Loucy (cell line): ENCODE measurements around the gene TNS3.

Experiments
- H2AFZ ChIP-seq: fragments of 200-600 bp; sonication (generic); 2 replicates; pipeline ENCODE4 v1.6.0; 2016; ENCODE audit warnings: antibody characterized with exemption, mild to moderate bottlenecking, low read length, moderate library complexity
- H3F3A ChIP-seq: fragments of 200-600 bp; 2 replicates; pipeline ENCODE4 v1.6.0; 2016; ENCODE audit warnings: antibody characterized with exemption, low read depth, mild to moderate bottlenecking
- H3K27me3 ChIP-seq: fragments of 200-600 bp; sonication (generic); 2 replicates; pipeline ENCODE4 v1.6.1; 2014; ENCODE audit warnings: low read length, mild to moderate bottlenecking; ENCODE audit not compliant: insufficient read depth, poor library complexity, severe bottlenecking
- H3K36me3 ChIP-seq: fragments of 200-600 bp; sonication (generic); 2 replicates; pipeline ENCODE4 v1.6.1; 2016; ENCODE audit warnings: low read length; ENCODE audit not compliant: insufficient read depth
- H3K4me1 ChIP-seq: fragments of 200-600 bp; sonication (generic); 2 replicates; pipeline ENCODE4 v1.5.1; 2014; ENCODE audit warnings: low read length, mild to moderate bottlenecking; ENCODE audit not compliant: insufficient read depth, poor library complexity, severe bottlenecking
- H3K4me2 ChIP-seq: fragments of 200-600 bp; sonication (generic); 2 replicates; pipeline ENCODE4 v1.6.0; 2014; ENCODE audit warnings: antibody characterized with exemption, low read length, low read depth, mild to moderate bottlenecking; ENCODE audit not compliant: poor library complexity, severe bottlenecking
- H3K4me3 ChIP-seq: fragments of 200-600 bp; sonication (generic); 2 replicates; pipeline ENCODE4 v1.5.1; 2014; ENCODE audit warnings: low read length, mild to moderate bottlenecking, mixed read lengths; ENCODE audit not compliant: poor library complexity, severe bottlenecking
- H3K79me2 ChIP-seq: fragments of 200-600 bp; sonication (generic); 2 replicates; pipeline ENCODE4 v1.6.1; 2014; ENCODE audit warnings: low read length; ENCODE audit not compliant: insufficient read depth
- H3K9ac ChIP-seq: fragments of 200-600 bp; sonication (generic); 2 replicates; pipeline ENCODE4 v1.6.0; 2014; ENCODE audit warnings: mild to moderate bottlenecking, low read depth, low read length, moderate library complexity; ENCODE audit not compliant: poor library complexity, severe bottlenecking
- H3K9me2 ChIP-seq: fragments of 200-600 bp; sonication (generic); replicated peaks from 2 replicates; pipeline ENCODE4 v1.6.1; 2016; ENCODE audit warnings: low read depth, low read length, mixed read lengths
- H3K9me3 ChIP-seq: fragments of 200-600 bp; sonication (generic); 2 replicates; pipeline ENCODE4 v1.6.1; 2014; ENCODE audit warnings: mild to moderate bottlenecking, antibody characterized with exemption, low read length, low read depth; ENCODE audit not compliant: insufficient read depth
- H4K20me1 ChIP-seq: fragments of 200-600 bp; sonication (generic); 2 replicates; pipeline ENCODE4 v1.6.0; 2014; ENCODE audit warnings: antibody characterized with exemption, low read length, mild to moderate bottlenecking; ENCODE audit not compliant: insufficient read depth, poor library complexity, severe bottlenecking
- EZH2phosphoT487 ChIP-seq: fragments of 200-600 bp; IDR thresholded peaks from 2 replicates; pipeline ENCODE4 v1.6.1; 2018; ENCODE audit warnings: antibody characterized with exemption, mild to moderate bottlenecking, moderate library complexity, borderline replicate concordance
- TF ChIP-seq, protein P1 (sequence below): fragments of 200-600 bp; sonication (generic); conservative IDR thresholded peaks from 2 replicates; pipeline ENCODE4 v1.5.1; 2014; ENCODE audit warnings: mild to moderate bottlenecking, antibody characterized with exemption, low read length

The TNS3 gene

GRCh38 chr7:47404010-47404409 is 177.9 kb downstream of the TNS3 start:
- Histone ChIP-seq H3F3A (no peaks in the 10 kb centered on the region), H2AFZ (no peak overlapping the region), H3K9me3 (peaks cover 2% of the 10 kb centered on the region; the same call in 1 of the 2 replicates), H3K4me1 (no peaks in the 10 kb centered on the region), H3K9me2 (no peaks in the 10 kb centered on the region), H3K4me2 (no peak overlapping the region), H3K36me3 (no peaks in the 10 kb centered on the region), H3K27me3 (no peaks in the 10 kb centered on the region), H3K4me3 (no peak overlapping the region), H3K9ac (no peak overlapping the region), H4K20me1 (no peaks in the 10 kb centered on the region), H3K79me2 (no peaks in the 10 kb centered on the region)
- no peak for TF ChIP-seq EZH2phosphoT487
- TF ChIP-seq, protein P1, sequence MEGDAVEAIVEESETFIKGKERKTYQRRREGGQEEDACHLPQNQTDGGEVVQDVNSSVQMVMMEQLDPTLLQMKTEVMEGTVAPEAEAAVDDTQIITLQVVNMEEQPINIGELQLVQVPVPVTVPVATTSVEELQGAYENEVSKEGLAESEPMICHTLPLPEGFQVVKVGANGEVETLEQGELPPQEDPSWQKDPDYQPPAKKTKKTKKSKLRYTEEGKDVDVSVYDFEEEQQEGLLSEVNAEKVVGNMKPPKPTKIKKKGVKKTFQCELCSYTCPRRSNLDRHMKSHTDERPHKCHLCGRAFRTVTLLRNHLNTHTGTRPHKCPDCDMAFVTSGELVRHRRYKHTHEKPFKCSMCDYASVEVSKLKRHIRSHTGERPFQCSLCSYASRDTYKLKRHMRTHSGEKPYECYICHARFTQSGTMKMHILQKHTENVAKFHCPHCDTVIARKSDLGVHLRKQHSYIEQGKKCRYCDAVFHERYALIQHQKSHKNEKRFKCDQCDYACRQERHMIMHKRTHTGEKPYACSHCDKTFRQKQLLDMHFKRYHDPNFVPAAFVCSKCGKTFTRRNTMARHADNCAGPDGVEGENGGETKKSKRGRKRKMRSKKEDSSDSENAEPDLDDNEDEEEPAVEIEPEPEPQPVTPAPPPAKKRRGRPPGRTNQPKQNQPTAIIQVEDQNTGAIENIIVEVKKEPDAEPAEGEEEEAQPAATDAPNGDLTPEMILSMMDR = no peak

GRCh38 chr7:47402941-47403866 is 178.7 kb downstream of the TNS3 start:
- no peaks in the 10 kb centered on the region for H3K36me3 ChIP-seq
- H3K9me2 ChIP-seq = no peaks in the 10 kb centered on the region
- H3K4me2 ChIP-seq = no peak overlapping the region
- no peaks in the 10 kb centered on the region for H4K20me1 ChIP-seq
- peaks cover 2% of the 10 kb centered on the region; the same call in 1 of the 2 replicates for H3K9me3 ChIP-seq
- no peaks in the 10 kb centered on the region for H3F3A ChIP-seq
- H3K4me3 ChIP-seq = no peak overlapping the region
- no peak overlapping the region for H2AFZ ChIP-seq
- no peaks in the 10 kb centered on the region for H3K79me2 ChIP-seq
- no peaks in the 10 kb centered on the region for H3K4me1 ChIP-seq
- H3K9ac ChIP-seq = no peak overlapping the region
- no peaks in the 10 kb centered on the region for H3K27me3 ChIP-seq
- TF ChIP-seq, protein P1 = no peak
- TF ChIP-seq EZH2phosphoT487 = no peak

DNA sequence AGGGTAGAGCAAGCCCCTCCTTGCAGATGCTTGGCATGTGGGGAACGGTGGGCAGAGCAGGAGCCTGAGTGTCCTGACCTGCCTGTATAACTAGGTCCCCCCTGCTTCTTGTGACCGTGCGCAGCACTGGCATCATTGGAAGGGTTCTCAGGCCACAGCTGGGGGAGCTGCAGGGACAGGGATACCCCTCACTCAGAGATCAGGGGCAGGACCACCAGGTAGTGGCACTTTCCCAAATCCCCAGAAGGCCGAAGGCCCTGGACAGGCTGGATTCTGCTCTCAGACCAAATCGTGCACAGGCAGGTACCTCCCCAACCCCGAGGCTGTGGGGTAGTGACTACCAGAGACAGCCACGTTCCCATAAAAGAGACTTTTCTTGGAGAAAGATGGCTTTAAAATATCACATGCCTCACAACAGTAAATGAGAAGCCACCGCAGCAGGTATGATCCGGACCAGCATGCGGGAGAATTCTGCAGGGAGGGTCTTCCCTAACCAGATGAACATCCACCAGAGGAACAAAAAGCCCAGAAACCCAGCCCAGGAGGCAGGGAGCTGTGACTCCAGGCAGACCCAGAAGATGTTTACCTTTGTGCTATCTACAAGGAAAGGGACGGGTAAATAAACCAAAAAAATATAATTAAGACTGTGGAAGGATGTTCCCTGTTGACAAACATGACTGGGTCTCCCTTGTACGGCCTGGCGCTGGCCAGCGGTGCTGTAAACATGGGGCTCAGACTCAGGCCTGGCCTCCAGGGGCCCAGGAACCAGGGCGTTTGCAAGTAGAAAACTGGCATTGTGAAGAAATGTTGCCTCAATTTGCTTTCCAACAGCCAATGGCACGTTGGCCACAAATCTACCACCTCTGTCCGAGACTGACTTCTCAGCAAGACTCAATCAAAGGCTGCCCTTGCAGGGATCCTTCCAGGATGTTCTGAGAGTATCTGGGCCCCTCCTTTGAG is 180.0 kb downstream of the TNS3 start:
- no peak overlapping the region for H2AFZ ChIP-seq
- no peaks in the 10 kb centered on the region for H4K20me1 ChIP-seq
- H3F3A ChIP-seq = no peaks in the 10 kb centered on the region
- H3K79me2 ChIP-seq = no peaks in the 10 kb centered on the region
- H3K4me2 ChIP-seq = no peak overlapping the region
- no peak overlapping the region for H3K4me3 ChIP-seq
- H3K36me3 ChIP-seq = no peaks in the 10 kb centered on the region
- no peaks in the 10 kb centered on the region for H3K9me2 ChIP-seq
- H3K27me3 ChIP-seq = no peaks in the 10 kb centered on the region
- H3K9ac ChIP-seq = no peak overlapping the region
- no peaks in the 10 kb centered on the region for H3K4me1 ChIP-seq
- TF ChIP-seq, protein P1 = no peak
- no peak for TF ChIP-seq EZH2phosphoT487
- peaks cover 2% of the 10 kb centered on the region; the same call in 1 of the 2 replicates for H3K9me3 ChIP-seq
